Upper lobe of right lung (tissue), 1 donor: ENCODE results near the gene WDR7. TPM values are rescaled to one million over a fixed set of nuclear protein-coding genes. Genes with fewer than 3 reads are reported as not detected.

Experiments
- ATAC-seq: fragments of 200-7000 bp; cut with Tn5 transposase; one replicate; pipeline ENCODE4 v1.9.1; 2020; ENCODE audit warnings: mild to moderate bottlenecking, moderate library complexity
- DNase-seq: peaks from one replicate; pipeline ENCODE4 v3.0.0-alpha.2; 2020
- H3K27ac ChIP-seq: fragments of 200-600 bp; one replicate; pipeline ENCODE4 v1.8.0; 2022
- H3K27me3 ChIP-seq: fragments of 200-600 bp; one replicate; pipeline ENCODE4 v1.8.0; 2022; ENCODE audit warnings: mild to moderate bottlenecking
- H3K36me3 ChIP-seq: fragments of 200-600 bp; one replicate; pipeline ENCODE4 v1.8.0; 2022
- H3K4me1 ChIP-seq: fragments of 200-600 bp; one replicate; pipeline ENCODE4 v1.8.0; 2022
- H3K4me3 ChIP-seq: fragments of 200-600 bp; one replicate; pipeline ENCODE4 v1.8.0; 2022; ENCODE audit warnings: mild to moderate bottlenecking
- H3K9me3 ChIP-seq: fragments of 200-600 bp; one replicate; pipeline ENCODE4 v1.8.0; 2022
- CTCF ChIP-seq: fragments of 200-600 bp; IDR thresholded peaks from one replicate; pipeline ENCODE4 v1.8.0; 2022; ENCODE audit warnings: antibody characterized with exemption
- intact Hi-C: fragments of 100-400 bp; cut with DNase I; formaldehyde crosslinking; loops from one replicate; pipeline ENCODE4 v1.11.0; 2022
- total RNA-seq: library from RNA; stranded (reverse); fragmentation: NEBNext Ultra II Directional; extraction: Animal tissue kit (Norgen Biotek cat#: 25700); gene quantifications from one replicate; pipeline ENCODE4 v1.2.1, GENCODE V29; 2021
- donor health status: DM: no; HTN: yes; CAD: no; lungs with severe emphysema.

WDR7 gene
- total RNA-seq, 1 donor from 2014 or later = 30.7 TPM

- Histone ChIP-seq H3K4me3 (no peak overlapping the region), H3K9me3 (no peaks in the 10 kb centered on the region), H3K27me3 (no peaks in the 10 kb centered on the region), H3K36me3 (no peaks in the 10 kb centered on the region), H3K4me1 (peaks cover 22% of the 10 kb centered on the region), H3K27ac (no peak overlapping the region)
- TF ChIP-seq CTCF = no peak
- no peak for DNase-seq
- intact Hi-C loops = no loop called here
- no peak for ATAC-seq
These were observed 11.6 kb upstream of the WDR7 start for GRCh38 chr18:56639571-56639970.

- intact Hi-C loops = no loop called here
- Histone ChIP-seq H3K36me3 (no peaks in the 10 kb centered on the region), H3K27ac (no peak overlapping the region), H3K4me1 (peaks cover 2% of the 10 kb centered on the region), H3K4me3 (no peak overlapping the region), H3K9me3 (no peaks in the 10 kb centered on the region), H3K27me3 (no peaks in the 10 kb centered on the region)
- no peak for TF ChIP-seq CTCF
- DNase-seq = no peak
- ATAC-seq = no peak
These were observed 9.3 kb upstream of the WDR7 start for GRCh38 chr18:56641714-56642337.

- no peak for DNase-seq
- intact Hi-C loops = no loop called here
- no peaks in the 10 kb centered on the region for H3K4me1 ChIP-seq
These were observed 7.8 kb upstream of the WDR7 start for GRCh38 chr18:56643381-56643780.

GRCh38 chr18:56645415-56646016 is 5.6 kb upstream of the WDR7 start:
- no peak overlapping the region for H3K27ac ChIP-seq
- ATAC-seq = no peak

More at GRCh38 chr18:56643381-56643780, 7.8 kb upstream of the WDR7 start:
- H3K27me3 ChIP-seq = no peaks in the 10 kb centered on the region
- no peak for TF ChIP-seq CTCF
- H3K36me3 ChIP-seq = no peaks in the 10 kb centered on the region
- no peak overlapping the region for H3K27ac ChIP-seq
- no peak overlapping the region for H3K4me3 ChIP-seq
- no peak for ATAC-seq
- H3K9me3 ChIP-seq = no peaks in the 10 kb centered on the region

GRCh38 chr18:56647071-56647470 is 4.1 kb upstream of the WDR7 start:
- Histone ChIP-seq H3K9me3 (no peaks in the 10 kb centered on the region), H3K4me1 (peaks cover 10% of the 10 kb centered on the region), H3K27me3 (no peaks in the 10 kb centered on the region), H3K36me3 (no peaks in the 10 kb centered on the region), H3K4me3 (no peak overlapping the region), H3K27ac (no peak overlapping the region)
- DNase-seq = no peak
- no peak for ATAC-seq
- intact Hi-C loops = no loop called here
- TF ChIP-seq CTCF = no peak

More at GRCh38 chr18:56645415-56646016, 5.6 kb upstream of the WDR7 start:
- no peaks in the 10 kb centered on the region for H3K9me3 ChIP-seq
- peak; percentile 48 for TF ChIP-seq CTCF
- intact Hi-C loops = no loop called here
- no peak overlapping the region for H3K4me3 ChIP-seq
- no peaks in the 10 kb centered on the region for H3K36me3 ChIP-seq
- H3K4me1 ChIP-seq = peaks cover 4% of the 10 kb centered on the region
- H3K27me3 ChIP-seq = no peaks in the 10 kb centered on the region
- DNase-seq = no peak
